CD4-positive, alpha-beta T cell treated with Interleukin-15 for 4 hours (primary cell): ENCODE data around the gene TEDC2.
A peak's percentile ranks its signal among the peaks of the same experiment; 100 is the strongest.

Experiments used
- DNase-seq: peaks from one replicate; pipeline ENCODE4 v3.0.0-alpha.2; 2020; ENCODE audit warnings: low spot score

Gene TEDC2

GRCh38 chr16:2465653-2466415, 5.9 kb downstream of the TEDC2 start:
- no peak for DNase-seq

DNA sequence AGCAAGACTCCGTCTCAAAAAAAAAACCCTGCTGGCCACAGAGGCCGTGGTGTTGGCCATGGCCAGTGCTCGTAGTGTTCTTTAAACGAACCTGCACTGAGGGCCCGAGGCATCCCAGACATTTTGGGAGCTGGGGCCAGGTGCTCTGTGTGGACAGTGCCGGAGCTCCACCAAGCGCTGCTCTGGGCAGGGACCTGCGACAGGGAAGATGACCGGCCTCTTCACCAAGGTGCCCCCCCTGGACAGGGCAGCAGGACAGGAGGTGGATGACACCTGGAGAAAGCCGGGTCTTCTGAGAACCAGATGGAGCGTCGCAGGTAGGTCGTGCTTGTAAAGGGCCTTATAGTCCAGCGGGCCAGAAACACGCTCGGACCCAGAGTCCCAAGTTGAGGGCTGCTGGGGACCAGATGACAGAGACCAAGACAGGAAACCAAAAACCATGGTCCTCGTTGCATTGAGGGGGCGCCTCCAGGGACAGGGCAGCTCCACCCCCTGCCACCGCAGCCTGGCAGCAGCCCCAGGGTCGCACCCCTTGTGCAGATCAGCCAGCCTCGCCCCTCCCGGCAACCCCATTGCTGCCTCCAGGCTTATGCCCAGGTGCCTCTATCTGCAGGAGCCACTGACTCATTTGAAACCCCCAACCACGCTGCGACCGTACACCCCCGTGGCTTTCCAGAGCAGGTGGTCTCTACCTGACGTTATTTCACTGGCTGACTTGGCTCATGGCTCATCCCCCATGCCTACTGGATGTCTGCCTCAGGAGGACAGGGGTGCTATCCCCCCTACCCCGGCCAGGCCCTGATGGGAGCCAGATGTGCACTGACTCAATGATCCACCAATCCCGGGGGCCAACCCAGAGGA, 7.0 kb downstream of the TEDC2 start:
- no peak for DNase-seq

GRCh38 chr16:2467528-2468232, 7.8 kb downstream of the TEDC2 start:
- no peak for DNase-seq

- DNase-seq, result no peak
Measured at GRCh38 chr16:2468233-2468724, 8.4 kb downstream of the TEDC2 start.

- no peak for DNase-seq
Measured at GRCh38 chr16:2468725-2469398, 9.0 kb downstream of the TEDC2 start.

GRCh38 chr16:2469399-2470233, 9.7 kb downstream of the TEDC2 start:
- DNase-seq, result no peak

DNA sequence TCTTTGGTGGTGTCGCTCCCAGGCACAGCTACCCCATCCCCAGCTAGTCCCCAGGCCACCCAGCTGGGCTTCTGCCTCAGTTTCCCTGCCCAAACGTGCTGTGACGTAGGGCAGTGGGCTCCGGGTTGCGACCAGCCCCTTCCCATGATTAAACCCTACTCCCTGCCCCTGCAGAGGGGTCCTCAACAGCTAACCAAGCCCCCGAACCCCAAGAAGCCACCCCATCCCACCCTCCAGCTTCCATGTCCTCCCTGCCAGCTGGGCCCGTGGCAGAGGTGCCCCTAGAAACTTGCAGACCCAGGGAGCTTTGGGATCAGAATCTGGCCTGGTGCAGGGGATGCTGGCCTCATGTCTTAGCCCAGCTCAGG, 10.3 kb downstream of the TEDC2 start:
- no peak for DNase-seq

DNA sequence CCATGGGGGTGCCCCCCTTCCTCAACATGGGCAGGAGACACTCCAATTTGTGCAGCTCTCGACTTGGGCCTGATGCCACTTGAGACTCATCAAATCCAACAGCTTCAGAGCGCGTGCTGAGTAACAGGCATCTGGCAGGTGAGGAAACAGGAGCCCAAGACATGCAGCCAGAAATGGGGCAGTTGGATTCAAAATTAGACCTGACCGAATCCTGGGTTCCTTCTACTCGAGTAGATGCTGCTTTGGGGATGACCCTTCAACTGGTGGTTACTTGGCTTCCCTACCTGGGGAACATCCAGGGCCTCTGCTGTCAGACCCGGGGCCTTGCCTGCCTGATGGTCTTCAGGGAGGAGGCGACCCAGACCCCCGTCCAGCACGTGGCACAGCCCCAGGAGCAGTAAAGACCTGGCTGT, 10.7 kb downstream of the TEDC2 start:
- no peak for DNase-seq

- no peak for DNase-seq
Measured at GRCh38 chr16:2471016-2471652, 11.2 kb downstream of the TEDC2 start, which contains the start of gene NTN3. Gene NTN3 (plus strand): TSS chr16:2471297. CDS start chr16:2471702, 405 bp downstream.

DNA sequence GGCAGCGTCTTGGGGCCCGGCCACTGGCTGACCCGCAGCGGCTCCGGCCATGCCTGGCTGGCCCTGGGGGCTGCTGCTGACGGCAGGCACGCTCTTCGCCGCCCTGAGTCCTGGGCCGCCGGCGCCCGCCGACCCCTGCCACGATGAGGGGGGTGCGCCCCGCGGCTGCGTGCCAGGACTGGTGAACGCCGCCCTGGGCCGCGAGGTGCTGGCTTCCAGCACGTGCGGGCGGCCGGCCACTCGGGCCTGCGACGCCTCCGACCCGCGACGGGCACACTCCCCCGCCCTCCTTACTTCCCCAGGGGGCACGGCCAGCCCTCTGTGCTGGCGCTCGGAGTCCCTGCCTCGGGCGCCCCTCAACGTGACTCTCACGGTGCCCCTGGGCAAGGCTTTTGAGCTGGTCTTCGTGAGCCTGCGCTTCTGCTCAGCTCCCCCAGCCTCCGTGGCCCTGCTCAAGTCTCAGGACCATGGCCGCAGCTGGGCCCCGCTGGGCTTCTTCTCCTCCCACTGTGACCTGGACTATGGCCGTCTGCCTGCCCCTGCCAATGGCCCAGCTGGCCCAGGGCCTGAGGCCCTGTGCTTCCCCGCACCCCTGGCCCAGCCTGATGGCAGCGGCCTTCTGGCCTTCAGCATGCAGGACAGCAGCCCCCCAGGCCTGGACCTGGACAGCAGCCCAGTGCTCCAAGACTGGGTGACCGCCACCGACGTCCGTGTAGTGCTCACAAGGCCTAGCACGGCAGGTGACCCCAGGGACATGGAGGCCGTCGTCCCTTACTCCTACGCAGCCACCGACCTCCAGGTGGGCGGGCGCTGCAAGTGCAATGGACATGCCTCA, 12.0 kb downstream of the TEDC2 start:
- no peak for DNase-seq

- no peak for DNase-seq
Measured at GRCh38 chr16:2472488-2472864, 12.6 kb downstream of the TEDC2 start.

GRCh38 chr16:2472885-2473445, 13.1 kb downstream of the TEDC2 start:
- no peak for DNase-seq

- DNase-seq, result peak; percentile 9
Measured at GRCh38 chr16:2473446-2473926, 13.6 kb downstream of the TEDC2 start.

- DNase-seq, result peak; percentile 59
Measured at GRCh38 chr16:2473999-2474876, 14.3 kb downstream of the TEDC2 start.

- peak; percentile 82 for DNase-seq
Measured at GRCh38 chr16:2474877-2475412, 15.0 kb downstream of the TEDC2 start, which contains the start of gene TBC1D24. Gene TBC1D24 (plus strand): TSS chr16:2475127. CDS start chr16:2496149, 21,022 bp downstream.

DNA sequence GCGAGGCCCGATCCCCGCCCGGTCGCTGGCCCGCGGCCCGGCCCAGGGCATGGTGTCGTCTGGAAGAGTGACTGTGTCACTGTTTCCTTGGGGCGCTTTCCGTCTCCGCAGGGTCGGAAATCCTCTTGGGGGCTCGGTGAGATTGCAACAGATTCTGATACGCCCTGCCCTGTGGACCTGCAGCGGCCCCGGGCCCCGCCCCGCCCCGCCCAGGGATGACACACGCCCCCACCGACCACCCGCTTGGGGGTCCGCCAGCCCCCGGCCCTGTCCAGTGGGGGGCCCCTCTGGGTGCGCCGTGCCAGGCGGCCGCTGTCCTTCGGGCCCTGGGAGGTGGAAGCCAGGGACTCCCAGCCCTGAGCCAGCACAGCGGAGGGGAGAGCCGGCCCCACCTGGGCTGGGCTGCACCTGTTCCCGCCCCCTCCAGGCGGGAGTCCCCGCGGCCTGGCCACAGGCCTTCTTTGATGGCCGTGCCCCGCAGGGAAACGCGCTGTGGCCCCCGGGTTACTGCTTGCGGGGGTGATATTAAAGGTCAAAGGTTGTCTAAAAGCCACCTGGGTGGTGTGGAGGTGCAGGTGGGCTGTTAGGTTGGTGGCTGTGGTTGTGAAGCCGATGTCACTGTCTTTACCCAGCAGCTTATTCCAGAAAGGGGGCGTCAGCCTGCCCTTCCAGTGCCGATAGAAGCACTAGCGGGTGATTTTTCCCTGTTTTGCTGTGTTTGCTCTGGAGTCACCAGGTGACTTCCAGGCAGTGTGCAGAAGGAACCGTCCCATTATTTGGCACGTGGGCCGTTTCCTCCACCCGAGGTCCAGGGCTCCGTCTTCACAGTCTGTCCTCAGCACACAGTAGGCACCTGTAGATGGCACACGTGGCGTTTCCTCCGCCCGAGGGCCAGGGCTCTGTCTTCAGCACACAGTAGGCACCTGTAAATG, 15.8 kb downstream of the TEDC2 start:
- DNase-seq, result peak; percentile 16
